KMS-11 (cell line): ENCODE measurements around the gene METTL24.

ENCODE experiments used
- H2AFZ ChIP-seq: fragments of 200-600 bp; sonication (generic); 2 replicates; pipeline ENCODE4 v1.6.1; 2016; ENCODE audit warnings: antibody characterized with exemption, mixed run types, low read depth
- H3K27ac ChIP-seq: fragments of 200-600 bp; sonication (generic); 2 replicates; pipeline ENCODE4 v1.6.1; 2016; ENCODE audit warnings: mild to moderate bottlenecking, mixed run types
- H3K27me3 ChIP-seq: fragments of 200-600 bp; sonication (generic); 2 replicates; pipeline ENCODE4 v1.6.1; 2017; ENCODE audit warnings: mild to moderate bottlenecking, low read depth, mixed run types, moderate library complexity; ENCODE audit not compliant: insufficient read depth
- H3K36me3 ChIP-seq: fragments of 200-600 bp; sonication (generic); 2 replicates; pipeline ENCODE4 v1.6.1; 2017; ENCODE audit warnings: mild to moderate bottlenecking, mixed run types; ENCODE audit not compliant: insufficient read depth
- H3K4me1 ChIP-seq: fragments of 200-600 bp; sonication (generic); 2 replicates; pipeline ENCODE4 v1.6.1; 2016; ENCODE audit warnings: mild to moderate bottlenecking, low read depth, mixed run types; ENCODE audit not compliant: poor library complexity, severe bottlenecking
- H3K4me2 ChIP-seq: fragments of 200-600 bp; sonication (generic); 2 replicates; pipeline ENCODE4 v1.7.0; 2016; ENCODE audit warnings: mild to moderate bottlenecking, mixed run types
- H3K4me3 ChIP-seq: fragments of 200-600 bp; sonication (generic); IDR thresholded peaks from 2 replicates; pipeline ENCODE4 v1.6.1; 2017; ENCODE audit warnings: low read depth, low read length, mixed read lengths; ENCODE audit not compliant: insufficient read depth
- H3K79me2 ChIP-seq: fragments of 200-600 bp; sonication (generic); 2 replicates; pipeline ENCODE4 v1.6.1; 2016; ENCODE audit warnings: low read depth, mixed run types; ENCODE audit not compliant: insufficient read depth
- H3K9ac ChIP-seq: fragments of 200-600 bp; sonication (generic); 2 replicates; pipeline ENCODE4 v1.6.1; 2016; ENCODE audit warnings: mild to moderate bottlenecking, mixed run types
- H4K20me1 ChIP-seq: fragments of 200-600 bp; sonication (generic); 2 replicates; pipeline ENCODE4 v1.6.1; 2016; ENCODE audit warnings: mild to moderate bottlenecking, mixed run types; ENCODE audit not compliant: insufficient read depth
- CTCF ChIP-seq: fragments of 200-600 bp; sonication (generic); conservative IDR thresholded peaks from 2 replicates; pipeline ENCODE4 v1.6.1; 2017; ENCODE audit warnings: low read depth, mild to moderate bottlenecking, antibody characterized with exemption, low read length, moderate library complexity, mixed read lengths

Gene METTL24

GRCh38 chr6:110329714-110330436 is 28.3 kb downstream of the METTL24 start:
- H3K4me3 ChIP-seq, result no peak overlapping the region
- no peak overlapping the region for H3K4me2 ChIP-seq
- H3K9ac ChIP-seq, result no peak overlapping the region

GRCh38 chr6:110329348-110329713 is 28.8 kb downstream of the METTL24 start:
- Histone ChIP-seq H3K79me2 (no peaks in the 10 kb centered on the region), H3K27ac (no peak overlapping the region), H3K4me2 (no peak overlapping the region), H3K36me3 (no peaks in the 10 kb centered on the region), H3K4me3 (no peak overlapping the region), H3K9ac (no peak overlapping the region), H3K4me1 (no peaks in the 10 kb centered on the region), H3K27me3 (no peaks in the 10 kb centered on the region), H4K20me1 (no peaks in the 10 kb centered on the region), H2AFZ (no peak overlapping the region)
- TF ChIP-seq CTCF, result no peak

More at GRCh38 chr6:110329714-110330436, 28.3 kb downstream of the METTL24 start:
- H3K27me3 ChIP-seq, result no peaks in the 10 kb centered on the region
- H3K4me1 ChIP-seq, result no peaks in the 10 kb centered on the region
- no peak overlapping the region for H2AFZ ChIP-seq
- H4K20me1 ChIP-seq, result no peaks in the 10 kb centered on the region
- no peak for TF ChIP-seq CTCF
- no peaks in the 10 kb centered on the region for H3K36me3 ChIP-seq
- no peak overlapping the region for H3K27ac ChIP-seq
- no peaks in the 10 kb centered on the region for H3K79me2 ChIP-seq

GRCh38 chr6:110328259-110328658 is 29.9 kb downstream of the METTL24 start:
- H2AFZ ChIP-seq, result no peak overlapping the region

GRCh38 chr6:110327391-110327790 is 30.8 kb downstream of the METTL24 start:
- TF ChIP-seq CTCF, result no peak
- no peaks in the 10 kb centered on the region for H4K20me1 ChIP-seq
- H3K27me3 ChIP-seq, result no peaks in the 10 kb centered on the region
- no peak overlapping the region for H3K27ac ChIP-seq
- no peaks in the 10 kb centered on the region for H3K36me3 ChIP-seq
- no peak overlapping the region for H3K9ac ChIP-seq
- H3K79me2 ChIP-seq, result no peaks in the 10 kb centered on the region
- H3K4me1 ChIP-seq, result no peaks in the 10 kb centered on the region
- no peak overlapping the region for H2AFZ ChIP-seq
- H3K4me2 ChIP-seq, result no peak overlapping the region
- no peak overlapping the region for H3K4me3 ChIP-seq

More at GRCh38 chr6:110328259-110328658, 29.9 kb downstream of the METTL24 start:
- Histone ChIP-seq H3K9ac (no peak overlapping the region), H4K20me1 (no peaks in the 10 kb centered on the region), H3K4me1 (no peaks in the 10 kb centered on the region), H3K36me3 (no peaks in the 10 kb centered on the region), H3K27me3 (no peaks in the 10 kb centered on the region), H3K4me2 (no peak overlapping the region), H3K4me3 (no peak overlapping the region), H3K79me2 (no peaks in the 10 kb centered on the region), H3K27ac (no peak overlapping the region)
- TF ChIP-seq CTCF, result no peak
